HG02884 (cell line): Measurements from ENCODE around the gene AUTS2.

ENCODE experiments used
- ATAC-seq: cut with Tn5 transposase; IDR thresholded peaks from one replicate; pipeline ENCODE4 v1.9.1; 2021; ENCODE audit warnings: mild to moderate bottlenecking, moderate library complexity; ENCODE audit not compliant: unreplicated experiment

The AUTS2 gene

DNA sequence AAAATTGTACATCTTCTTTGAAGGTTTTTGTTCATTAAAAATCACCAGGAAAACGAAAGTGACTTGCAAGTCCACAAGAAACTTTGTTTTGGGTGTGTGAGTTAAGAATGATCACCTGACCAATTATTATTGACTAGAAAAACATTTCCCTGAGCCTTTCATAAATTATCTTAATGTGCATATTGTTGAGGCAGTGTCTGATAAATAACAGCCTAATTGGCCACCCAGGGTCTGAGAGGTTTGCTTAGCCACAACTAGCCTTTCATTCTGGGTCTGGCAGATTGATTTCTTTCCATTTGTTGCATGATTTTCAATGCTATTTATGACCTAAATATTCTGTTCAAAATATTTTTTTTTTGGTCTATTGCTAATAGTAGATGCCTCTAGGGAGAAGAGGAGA lies 152.8 kb downstream of the AUTS2 start:
- no peak for ATAC-seq

DNA sequence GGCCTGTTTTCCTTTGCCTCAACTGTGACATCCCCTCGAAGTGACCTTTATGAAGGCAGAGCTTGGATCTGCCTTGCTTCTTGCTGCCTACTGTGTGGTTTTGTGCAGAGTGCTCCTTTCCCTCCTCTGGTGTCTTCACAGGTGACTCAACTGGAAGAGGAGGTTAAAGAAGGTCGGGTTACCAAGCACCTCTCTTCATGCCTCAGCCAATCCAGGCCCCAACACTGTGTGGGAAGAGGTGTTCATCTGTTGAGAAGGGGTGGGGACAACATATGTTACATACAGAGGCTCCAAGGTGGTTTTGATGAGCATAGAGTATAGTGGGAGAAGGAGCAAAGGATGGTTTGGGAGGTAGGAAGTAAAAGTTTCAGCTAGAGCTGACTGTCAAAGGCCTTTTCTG lies 155.7 kb downstream of the AUTS2 start:
- ATAC-seq: no peak

DNA sequence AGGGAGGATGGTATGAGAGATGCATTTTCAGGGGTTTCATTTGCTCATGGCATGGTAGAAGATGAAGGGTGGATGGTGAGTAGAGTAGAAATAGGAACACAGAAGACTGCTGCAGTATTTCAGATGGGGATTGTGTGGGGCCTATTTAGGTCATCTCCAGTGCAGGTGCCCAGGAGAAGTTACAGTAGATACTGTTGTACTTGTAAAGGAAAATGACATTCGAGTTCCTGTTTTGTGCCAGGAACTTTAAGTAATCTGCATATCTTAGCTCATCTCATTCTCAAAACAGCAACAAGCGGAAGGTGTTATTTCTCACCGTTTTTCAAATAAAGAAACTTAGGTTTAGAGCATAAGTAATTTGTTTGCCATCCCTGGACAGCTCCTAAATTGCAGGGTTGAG lies 156.2 kb downstream of the AUTS2 start:
- no peak for ATAC-seq

DNA sequence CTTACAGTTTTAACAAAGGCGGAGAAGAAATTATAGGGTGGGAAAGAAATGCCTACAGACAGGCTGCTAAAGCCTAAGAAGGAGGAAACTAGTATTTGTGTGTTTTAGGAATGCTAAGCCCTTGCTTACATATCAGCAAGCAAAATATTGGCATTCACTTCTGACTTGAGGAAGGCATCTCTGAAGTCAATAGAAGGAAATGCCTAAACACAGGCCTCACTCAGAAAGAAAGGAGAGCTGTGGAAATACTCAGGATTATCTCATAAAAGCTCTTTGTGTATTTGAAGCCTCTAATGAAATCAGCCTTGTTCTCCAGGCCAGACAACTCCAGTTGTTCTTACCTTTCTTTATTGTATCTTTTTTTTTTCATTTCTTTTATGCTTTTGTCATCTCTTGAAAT lies 158.0 kb downstream of the AUTS2 start:
- ATAC-seq: no peak

DNA sequence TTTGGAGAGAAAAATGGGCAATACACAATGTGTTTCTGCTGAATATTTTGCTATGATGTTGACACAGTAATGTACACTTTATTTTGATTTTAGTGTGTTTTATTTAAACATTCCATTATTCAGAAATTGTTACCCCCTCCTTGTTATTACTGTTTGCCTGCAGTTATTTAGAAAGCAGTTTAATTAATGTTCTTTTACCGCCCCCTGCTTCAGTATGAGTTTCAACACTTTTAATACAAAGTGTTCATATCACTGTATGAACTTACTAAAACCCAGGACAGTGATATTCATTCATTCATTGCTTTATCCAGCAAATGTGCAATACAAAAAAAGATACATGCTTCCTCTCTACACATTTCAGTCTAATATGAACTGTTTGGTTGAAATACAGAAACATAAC lies 159.3 kb downstream of the AUTS2 start:
- no peak for ATAC-seq

DNA sequence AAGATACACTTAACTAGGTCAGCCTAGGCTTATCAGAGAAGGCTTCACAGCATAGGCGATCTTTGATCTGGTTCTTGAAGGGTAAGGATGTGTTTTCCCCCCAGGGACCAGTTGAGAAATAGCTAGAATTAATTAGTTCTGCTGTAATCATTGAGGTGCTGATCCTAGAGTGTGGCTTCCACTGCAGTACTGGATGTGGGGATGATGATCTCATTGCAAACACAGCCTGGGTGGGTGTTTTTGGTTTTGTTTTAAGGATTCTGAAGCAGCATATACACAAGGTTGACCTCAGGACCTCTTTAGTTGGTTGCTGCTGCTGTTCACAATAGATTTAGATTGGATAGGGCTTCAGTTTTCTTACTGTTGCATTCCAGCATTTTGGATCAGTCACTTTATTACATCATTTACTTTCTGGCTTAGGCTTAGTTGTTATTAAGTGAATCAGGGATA lies 159.7 kb downstream of the AUTS2 start:
- no peak for ATAC-seq

DNA sequence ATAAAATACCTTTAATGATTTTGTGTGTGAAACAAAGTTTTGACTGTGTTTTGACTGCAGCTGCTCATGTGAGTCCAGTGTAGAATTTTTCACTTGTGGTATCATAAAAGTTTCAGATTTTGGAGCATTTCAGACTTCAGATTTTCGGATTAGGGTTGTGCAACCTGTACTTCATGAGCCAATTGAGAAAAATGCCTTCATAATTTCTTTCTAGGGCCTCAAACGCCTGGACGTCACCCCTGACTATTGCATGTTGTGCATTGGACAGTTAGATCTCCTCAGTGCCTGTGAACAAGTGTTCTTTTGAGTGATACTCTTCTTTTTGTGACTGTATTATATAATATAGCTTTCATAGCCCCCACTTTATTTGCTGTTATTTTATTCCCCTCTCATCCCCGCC lies 161.1 kb downstream of the AUTS2 start:
- ATAC-seq: no peak

DNA sequence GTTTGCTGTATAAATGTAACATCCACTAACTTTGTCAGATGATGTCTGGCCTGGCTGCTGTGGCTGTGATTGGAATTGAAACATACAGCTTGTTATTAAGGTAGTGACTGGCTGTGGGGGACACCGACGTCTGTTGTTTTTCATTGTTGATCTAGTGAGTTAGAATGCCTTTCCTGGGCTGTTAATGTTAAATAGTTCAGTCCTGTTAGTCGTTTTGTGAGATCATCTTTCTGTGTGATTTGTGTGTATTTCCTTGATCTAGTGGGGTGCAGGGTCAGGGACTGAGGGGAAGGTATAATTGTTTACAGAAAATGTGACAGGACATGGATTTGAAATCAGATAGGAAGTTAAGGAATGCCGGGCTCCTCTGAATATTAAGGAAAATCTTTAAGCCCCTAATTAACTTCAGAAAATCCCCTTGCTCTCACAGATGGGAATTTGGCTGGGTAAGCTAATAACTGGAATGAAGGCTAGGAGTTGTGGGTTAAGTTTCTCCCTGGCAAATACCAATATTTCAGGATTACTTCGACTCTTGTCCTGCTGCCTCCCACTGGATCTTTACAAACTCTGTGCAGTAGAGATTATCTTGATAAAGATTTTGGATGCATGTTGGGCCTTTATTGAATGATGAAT lies 163.1 kb downstream of the AUTS2 start:
- no peak for ATAC-seq

DNA sequence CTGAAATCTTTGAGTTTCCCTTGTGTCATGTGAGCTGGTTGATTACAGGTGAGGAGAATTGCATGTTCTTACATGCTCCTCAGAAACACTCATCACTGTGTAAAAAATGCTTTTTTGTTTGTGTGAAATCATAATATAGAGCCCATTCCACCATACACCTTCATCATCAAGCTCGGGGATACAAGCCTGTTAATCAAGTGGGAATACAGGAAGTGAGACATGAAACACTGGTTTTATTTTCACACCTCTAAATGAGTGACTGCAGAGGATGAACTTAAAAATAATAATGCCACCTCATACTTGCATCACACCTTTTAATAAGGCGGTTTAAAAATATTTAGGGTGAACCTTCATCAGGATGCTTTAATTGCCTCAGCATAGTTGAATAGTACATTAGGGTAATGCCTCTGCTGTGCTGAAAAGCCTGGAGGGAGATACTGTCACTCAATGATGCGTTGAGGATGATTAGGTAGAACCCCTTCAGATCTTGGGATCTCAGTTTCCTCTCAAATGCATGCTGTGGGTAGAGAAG lies 164.6 kb downstream of the AUTS2 start:
- no peak for ATAC-seq

DNA sequence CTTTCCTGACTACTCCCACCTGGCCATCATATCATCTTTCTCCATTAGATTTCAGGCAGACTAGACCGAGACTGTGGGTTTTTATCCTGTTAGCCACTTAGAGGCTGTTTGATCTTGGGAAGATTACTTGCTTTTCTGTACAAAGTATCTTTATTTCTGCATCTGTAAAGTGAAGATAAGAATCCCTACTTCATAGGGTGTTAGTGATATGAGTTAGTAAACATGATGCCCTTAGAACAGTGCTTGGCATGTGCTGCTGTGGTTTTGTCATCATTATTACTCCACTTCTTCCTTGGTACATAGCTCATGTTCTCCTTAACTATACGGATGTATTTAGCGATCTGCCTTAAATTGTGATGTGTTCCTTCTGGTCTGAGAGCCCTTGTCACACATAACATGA lies 165.2 kb downstream of the AUTS2 start:
- ATAC-seq: no peak

DNA sequence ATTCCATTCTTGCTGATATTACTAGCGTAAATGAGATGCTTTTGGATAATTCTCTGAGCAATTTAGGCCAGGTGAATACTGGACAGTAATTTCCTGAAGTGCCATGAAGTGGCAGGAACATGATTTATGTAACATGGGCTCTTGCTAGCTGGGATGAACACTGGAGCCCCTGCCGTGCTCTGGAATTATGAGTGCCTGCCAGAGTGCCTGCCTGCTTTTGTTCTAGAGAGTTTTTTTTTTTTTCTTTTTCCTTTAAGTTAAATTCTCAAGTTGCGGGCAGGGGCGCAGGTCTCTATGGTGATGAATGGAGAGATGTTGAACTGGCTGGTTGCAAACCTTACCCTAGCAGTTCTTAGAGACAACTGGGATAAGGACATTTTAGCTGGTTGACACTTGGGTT lies 165.9 kb downstream of the AUTS2 start:
- no peak for ATAC-seq

DNA sequence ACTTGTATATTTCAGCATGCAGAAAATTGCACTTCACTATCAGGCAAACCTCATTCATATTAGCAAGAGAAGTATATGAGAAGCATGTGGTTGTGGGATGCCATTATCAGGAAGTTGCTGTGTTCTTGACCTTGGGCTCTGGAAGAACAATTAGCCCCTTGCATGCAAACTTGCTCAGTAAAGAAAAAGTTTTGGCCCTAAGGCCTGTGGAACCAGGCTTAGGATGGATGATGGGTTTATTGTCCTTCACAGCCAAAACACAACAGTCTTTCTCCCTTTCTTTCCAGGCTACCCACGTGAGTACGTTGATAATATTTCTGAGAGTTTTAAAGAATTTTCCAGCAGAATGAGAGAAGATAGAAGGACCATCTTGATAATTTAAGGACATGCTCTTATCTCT lies 166.4 kb downstream of the AUTS2 start:
- no peak for ATAC-seq

DNA sequence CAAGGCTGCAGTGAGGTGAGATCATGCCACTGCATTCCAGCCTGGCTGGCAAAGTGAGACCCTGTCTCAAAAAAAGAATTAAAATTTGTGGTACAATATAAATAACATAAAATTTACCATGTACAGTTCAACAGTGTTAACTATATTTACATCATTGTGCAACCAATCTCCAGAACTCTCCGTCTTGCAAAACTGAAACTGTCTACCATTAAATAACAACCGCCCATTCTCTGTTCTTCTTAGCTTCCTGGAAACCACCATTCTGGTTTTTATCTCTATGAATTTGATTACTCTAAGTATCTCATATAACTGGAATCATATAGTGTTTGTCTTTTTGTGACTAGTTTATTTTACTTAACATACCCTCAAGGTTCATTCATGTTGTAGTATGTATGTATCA lies 167.6 kb downstream of the AUTS2 start:
- ATAC-seq: no peak

DNA sequence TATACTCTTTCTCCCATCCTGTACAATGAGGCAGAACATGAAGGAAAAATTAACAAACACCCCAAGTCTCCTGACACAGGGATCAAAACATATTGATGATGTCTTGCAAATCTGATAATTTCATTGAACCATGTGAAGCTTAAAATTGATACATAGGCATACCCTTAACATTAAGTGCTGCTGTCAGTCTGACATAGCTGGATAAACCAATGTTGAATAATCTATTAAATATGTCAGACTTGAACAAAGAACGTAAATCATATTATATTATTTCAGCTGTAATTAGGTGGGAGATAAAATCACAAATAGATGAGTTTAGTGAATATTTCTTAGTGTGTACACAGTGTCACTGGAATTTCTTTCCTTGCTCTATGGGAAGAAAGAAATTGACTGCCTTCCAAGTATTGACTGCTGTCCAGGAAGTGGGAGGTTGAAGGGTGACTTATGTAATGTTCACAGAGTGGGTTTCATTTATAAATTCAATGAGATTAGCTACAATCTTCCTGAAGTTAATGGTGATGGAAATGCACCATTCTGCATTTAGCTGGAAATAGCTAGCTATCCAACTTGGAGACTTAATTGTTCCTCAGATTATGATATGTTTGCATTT lies 170.8 kb downstream of the AUTS2 start:
- ATAC-seq: no peak

DNA sequence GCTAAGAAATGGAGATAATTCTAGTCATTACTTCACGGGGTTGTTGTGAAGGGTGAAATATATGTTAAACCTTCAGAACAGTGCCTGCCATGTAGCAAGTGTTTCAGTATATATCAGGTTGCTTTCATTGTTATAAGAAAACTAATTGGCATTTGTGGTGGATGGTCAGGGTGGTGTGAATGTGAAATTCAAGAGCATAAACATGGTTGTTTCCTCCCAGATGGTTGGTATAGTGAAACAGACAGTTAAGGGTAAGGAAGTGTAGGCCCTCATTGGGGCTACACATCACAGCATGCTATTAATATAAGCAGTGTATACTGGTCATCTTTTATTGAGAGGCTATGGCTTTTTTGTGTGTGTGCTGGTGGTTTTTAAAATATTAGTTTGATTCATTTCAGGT lies 171.6 kb downstream of the AUTS2 start:
- ATAC-seq: no peak

DNA sequence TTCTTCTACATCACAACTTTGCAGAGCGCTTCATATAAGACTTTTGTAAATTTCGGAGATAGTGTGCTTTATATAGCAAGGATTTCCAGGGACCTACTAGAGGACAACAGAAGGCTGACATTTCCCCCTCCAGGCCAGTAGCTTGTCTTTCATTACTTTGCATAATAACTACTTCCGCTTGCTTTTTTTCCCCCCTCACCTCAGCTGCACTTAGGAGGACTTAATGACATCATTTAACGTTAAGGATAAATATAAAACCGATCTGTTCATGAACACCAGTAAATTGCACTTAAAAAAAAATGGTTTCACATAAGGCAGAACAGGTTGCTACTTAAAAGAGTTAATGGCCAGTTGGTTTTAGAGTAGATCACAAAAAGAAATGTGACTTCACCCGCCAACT lies 172.3 kb downstream of the AUTS2 start:
- no peak for ATAC-seq

DNA sequence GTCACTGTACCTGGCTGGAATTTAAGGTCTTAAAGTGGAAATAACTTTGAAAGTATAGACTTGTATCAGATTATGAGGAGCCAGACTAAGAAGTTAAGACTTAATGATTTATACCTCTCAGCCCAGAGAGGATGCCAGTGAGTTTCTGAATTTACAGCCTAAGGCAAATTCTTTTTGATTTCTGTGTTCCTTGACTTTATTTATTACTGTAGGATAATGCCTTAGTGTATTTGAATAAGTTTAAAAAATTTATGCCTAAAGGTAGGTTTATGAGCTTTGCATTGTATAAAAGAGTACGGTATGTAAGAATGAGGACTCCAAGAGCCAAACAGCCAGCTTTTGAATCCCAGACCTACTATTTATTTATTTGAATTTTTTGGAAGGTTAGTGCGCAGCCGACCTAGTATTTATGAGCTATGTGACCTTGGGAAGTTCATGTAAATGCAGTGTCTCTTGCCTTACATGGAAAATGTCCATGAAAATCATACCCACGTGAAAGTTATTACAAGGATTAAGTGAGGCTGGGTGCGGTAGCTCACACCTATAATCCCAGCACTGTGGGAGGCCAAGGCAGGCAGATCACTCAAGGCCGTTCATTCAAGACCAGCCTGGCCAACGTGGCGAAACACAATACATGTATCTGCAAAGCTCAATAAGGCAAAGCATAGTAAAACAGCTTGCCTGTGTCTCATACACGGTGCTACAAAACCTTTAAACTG lies 174.6 kb downstream of the AUTS2 start:
- ATAC-seq: no peak

DNA sequence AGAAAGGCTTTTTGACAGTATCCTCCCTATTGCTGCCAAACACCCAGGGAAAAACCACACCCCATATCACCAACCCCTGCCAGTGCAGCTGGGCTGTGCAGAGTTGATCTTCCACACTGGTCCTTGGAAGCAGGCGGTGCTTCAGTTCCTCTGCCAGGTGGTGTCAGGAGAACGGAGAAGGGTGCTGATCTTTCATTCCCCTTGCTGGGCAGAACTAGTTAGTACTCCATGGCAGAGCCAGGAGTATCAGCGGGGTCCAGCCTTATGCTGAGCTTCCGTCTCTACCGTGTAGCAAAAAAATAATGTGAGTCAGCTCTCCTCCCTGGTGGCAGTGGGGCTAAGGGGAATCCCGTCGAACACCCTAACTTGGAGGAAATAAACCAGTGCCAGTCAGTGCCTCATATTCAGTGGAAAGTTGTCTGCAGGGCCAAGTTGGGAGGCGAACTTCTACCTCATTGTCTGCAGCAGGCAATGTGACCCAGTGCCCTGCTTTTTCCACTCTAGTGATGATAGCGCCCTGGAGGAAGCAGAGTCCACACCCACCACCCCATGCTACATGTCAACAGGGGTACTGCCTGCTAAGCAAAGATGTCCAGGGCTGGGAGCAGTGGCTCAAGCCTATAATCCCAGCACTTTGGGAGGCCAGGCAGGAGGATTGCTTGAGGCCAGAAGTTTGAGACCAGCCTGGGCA lies 175.4 kb downstream of the AUTS2 start:
- ATAC-seq: no peak

DNA sequence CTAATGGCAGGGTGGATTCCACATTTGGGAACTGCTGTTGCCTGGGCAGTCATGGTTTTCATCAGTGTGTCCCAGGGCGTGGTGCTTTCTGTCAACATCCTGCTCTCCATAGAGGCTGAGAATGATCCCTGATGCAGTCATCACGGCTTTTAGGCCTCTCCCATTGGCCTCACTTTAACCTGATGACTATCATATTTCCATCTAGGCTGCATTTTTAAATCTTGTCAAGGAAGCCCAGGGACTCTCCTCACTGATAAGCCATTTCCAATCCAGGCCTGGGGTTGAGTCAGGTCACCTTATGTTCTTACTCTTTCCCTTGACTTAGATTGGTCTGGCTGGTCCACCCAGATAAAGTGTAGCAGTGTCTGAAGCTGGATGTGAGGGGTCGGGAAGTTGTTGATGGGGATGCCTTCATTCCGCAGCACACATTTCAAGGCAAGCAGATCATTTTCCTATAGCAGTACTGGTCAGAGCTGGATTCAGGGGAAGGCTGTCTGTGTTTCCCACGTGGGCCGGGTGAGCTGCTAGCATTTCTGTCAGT lies 177.0 kb downstream of the AUTS2 start:
- ATAC-seq: no peak

DNA sequence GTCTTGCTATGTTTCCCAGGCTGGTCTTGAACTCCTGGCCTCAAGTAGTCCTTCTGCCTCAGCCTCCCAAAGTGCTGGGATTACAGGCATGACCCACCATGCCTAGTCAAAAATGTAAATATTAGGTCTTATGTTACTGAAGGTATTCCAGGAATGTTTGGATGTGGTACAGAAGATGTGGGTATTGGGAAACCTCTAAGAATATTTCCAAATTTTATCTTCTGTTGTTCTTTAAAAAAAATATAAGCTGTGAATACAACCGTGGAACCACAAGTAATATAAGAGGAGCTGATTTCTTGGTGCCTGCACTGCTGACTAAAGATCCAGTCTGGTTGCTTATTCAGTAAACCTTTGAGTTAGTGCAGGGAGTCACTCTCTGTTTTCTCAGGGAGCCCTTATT lies 178.3 kb downstream of the AUTS2 start:
- ATAC-seq: no peak

DNA sequence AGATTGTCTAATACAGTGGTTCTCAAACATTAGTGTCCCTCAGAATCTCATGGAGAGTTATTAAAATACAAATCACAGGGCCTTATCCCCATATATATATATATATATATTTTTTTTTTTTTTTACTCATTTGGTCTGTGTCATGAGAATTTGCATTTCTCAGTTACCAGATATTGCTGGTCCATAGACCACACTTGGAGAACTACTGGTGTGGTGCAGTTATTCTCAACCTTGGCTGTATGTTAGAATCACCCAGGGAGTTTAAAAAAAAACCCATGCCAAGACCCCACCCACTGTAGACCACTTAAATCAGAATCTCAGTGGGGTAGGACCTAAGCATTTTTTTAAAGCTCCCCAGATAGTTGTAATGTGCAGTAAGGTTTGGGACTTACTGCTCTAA lies 179.9 kb downstream of the AUTS2 start:
- peak; percentile 68 for ATAC-seq
